ENCODE results near the gene GLG1. TPM values are rescaled to one million over a fixed set of nuclear protein-coding genes. Genes with fewer than 3 reads are reported as not detected.

The GLG1 gene
- total RNA-seq, 1 donor from 2014 or later, result 72.1 TPM

DNA sequence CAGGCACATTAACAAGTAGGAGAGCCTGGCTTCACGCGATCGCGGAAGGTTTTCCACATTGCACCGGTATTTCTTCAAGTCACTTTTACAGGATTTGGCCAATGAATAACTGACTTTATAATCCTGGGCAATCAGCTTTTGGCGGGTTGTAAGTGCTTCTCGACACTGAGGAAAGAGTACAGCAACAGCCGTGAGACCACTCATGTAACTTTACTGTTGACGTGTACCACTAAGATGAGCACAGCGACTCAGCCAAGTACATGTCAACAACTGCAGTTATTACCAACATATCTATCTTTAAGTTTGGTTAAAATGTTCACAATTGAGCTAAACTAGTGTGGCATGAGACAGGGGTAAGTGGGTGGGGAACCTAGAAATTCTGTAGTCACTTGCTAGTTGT is 113.9 kb downstream of the GLG1 start:
- DNase-seq (ENCODE audit: low read depth), result no peak
- H3K4me3 ChIP-seq (ENCODE audit: low read depth, low read length), result no peak overlapping the region
- no peak for TF ChIP-seq CTCF (conservative IDR thresholded peaks at IDR 0.05; ENCODE audit: low read depth, low read length)

- TF ChIP-seq CTCF (conservative IDR thresholded peaks at IDR 0.05; ENCODE audit: low read depth, low read length), result no peak
- H3K4me3 ChIP-seq (ENCODE audit: low read depth, low read length), result no peak overlapping the region
- DNase-seq (ENCODE audit: low read depth), result no peak
Measured at GRCh38 chr16:74487634-74488495, 119.0 kb downstream of the GLG1 start.

GRCh38 chr16:74485916-74486315 is 121.0 kb downstream of the GLG1 start:
- DNase-seq (ENCODE audit: low read depth), result no peak
- H3K4me3 ChIP-seq (ENCODE audit: low read depth, low read length), result no peak overlapping the region
- no peak for TF ChIP-seq CTCF (conservative IDR thresholded peaks at IDR 0.05; ENCODE audit: low read depth, low read length)

- no peak for TF ChIP-seq CTCF (conservative IDR thresholded peaks at IDR 0.05; ENCODE audit: low read depth, low read length)
- H3K4me3 ChIP-seq (ENCODE audit: low read depth, low read length), result no peak overlapping the region
- no peak for DNase-seq (ENCODE audit: low read depth)
Measured at GRCh38 chr16:74480150-74481029, 126.5 kb downstream of the GLG1 start.

GRCh38 chr16:74477226-74477625 is 129.7 kb downstream of the GLG1 start:
- TF ChIP-seq CTCF (conservative IDR thresholded peaks at IDR 0.05; ENCODE audit: low read depth, low read length), result no peak
- DNase-seq (ENCODE audit: low read depth), result no peak
- H3K4me3 ChIP-seq (ENCODE audit: low read depth, low read length), result no peak overlapping the region

- TF ChIP-seq CTCF (conservative IDR thresholded peaks at IDR 0.05; ENCODE audit: low read depth, low read length), result no peak
- no peak for DNase-seq (ENCODE audit: low read depth)
- no peak overlapping the region for H3K4me3 ChIP-seq (ENCODE audit: low read depth, low read length)
Measured at GRCh38 chr16:74474416-74474815, 132.5 kb downstream of the GLG1 start.
